Peyer's patch (tissue), 4 donors: Measurements from ENCODE around the gene KCNE1. TPM values are rescaled to one million over a fixed set of nuclear protein-coding genes. Genes with fewer than 3 reads are reported as not detected.

Experiments
- DNase-seq, 3 donors: peaks; one replicate each; pipeline ENCODE4 v3.0.0-alpha.2; 2017 to 2019
- H3K27ac ChIP-seq, 4 donors: fragments of 200-600 bp; sonication (generic); one replicate each; pipeline ENCODE4 v1.5.1; 2016 to 2019
- H3K27me3 ChIP-seq, 2 donors: fragments of 200-600 bp; sonication (generic); one replicate each; pipeline ENCODE4 v1.5.1; 2019
- H3K36me3 ChIP-seq, 3 donors: fragments of 200-600 bp; sonication (generic); one replicate each; pipeline ENCODE4 v1.5.1; 2016 to 2019
- H3K4me1 ChIP-seq, 4 donors: fragments of 200-600 bp; sonication (generic); one replicate each; pipeline ENCODE4 v1.5.1; 2016 to 2019
- H3K4me3 ChIP-seq, 4 donors: fragments of 200-600 bp; sonication (generic); 1 replicate in 3 of 4; 2 replicates in 1 of 4; pipeline ENCODE4 v1.5.1; 2016 to 2019; ENCODE audit warnings: mild to moderate bottlenecking in 1 of 4
- H3K9me3 ChIP-seq, 4 donors: fragments of 200-600 bp; sonication (generic); one replicate each; pipeline ENCODE4 v1.5.1; 2016 to 2019; ENCODE audit warnings: mild to moderate bottlenecking in 1 of 4
- POLR2A ChIP-seq, 2 donors: fragments of 450-650 bp; IDR thresholded peaks; one replicate each; pipeline ENCODE4 v1.5.1; 2017; ENCODE audit warnings: antibody characterized with exemption in 2 of 2, mild to moderate bottlenecking in 2 of 2, moderate library complexity in 2 of 2
- total RNA-seq, 4 donors: library from RNA; depleted of rRNA; stranded (reverse); fragments of >200 nt; gene quantifications; one replicate each; pipeline ENCODE4 v1.1.0, GENCODE V29; 2016
- TF ChIP-seq, protein P1 (sequence below), 6 experiments: fragments of 450-650 bp in 4 of 6; fragments of 200-600 bp in 2 of 6; sonication (generic) in 1 of 6; IDR thresholded peaks; one replicate each; pipeline ENCODE4 v1.5.1; 2017 to 2019; ENCODE audit warnings: antibody characterized with exemption in 6 of 6, mild to moderate bottlenecking in 3 of 6, moderate library complexity in 1 of 6

Gene KCNE1
- total RNA-seq, 4 donors from 2014 or later: 0.70 to 3.8 (median 1.7) TPM

DNA sequence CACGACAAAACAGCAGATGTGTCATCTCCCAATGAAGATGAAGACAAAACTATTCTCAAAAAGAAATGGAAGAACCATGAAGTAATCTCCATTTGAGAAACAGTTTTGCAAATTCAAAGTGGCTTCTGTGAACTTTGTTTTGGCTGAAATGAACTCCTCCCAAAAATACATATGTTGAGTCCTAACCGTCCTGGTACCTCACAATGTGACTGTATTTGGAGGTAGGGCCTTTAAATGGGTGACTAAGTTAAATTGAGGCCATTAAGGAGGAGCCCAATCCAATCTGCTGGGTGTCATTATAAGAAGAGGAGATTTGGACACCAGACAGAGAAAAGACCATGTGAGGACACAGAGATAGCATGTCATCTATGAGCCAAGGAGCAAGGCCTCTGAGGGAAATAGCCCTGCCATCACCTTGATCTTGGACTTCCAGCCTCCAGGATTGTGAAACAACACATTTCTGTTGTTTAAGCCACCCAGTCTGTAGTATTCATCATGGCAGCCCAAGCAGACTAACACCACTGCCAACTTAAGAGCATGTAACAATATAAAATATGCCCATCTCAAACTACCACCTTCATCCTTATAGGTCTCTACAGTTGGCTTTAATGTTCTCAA is 38.3 kb upstream of the KCNE1 start:
- no peak for TF ChIP-seq POLR2A (IDR thresholded peaks at IDR 0.05)
- TF ChIP-seq, protein P1, sequence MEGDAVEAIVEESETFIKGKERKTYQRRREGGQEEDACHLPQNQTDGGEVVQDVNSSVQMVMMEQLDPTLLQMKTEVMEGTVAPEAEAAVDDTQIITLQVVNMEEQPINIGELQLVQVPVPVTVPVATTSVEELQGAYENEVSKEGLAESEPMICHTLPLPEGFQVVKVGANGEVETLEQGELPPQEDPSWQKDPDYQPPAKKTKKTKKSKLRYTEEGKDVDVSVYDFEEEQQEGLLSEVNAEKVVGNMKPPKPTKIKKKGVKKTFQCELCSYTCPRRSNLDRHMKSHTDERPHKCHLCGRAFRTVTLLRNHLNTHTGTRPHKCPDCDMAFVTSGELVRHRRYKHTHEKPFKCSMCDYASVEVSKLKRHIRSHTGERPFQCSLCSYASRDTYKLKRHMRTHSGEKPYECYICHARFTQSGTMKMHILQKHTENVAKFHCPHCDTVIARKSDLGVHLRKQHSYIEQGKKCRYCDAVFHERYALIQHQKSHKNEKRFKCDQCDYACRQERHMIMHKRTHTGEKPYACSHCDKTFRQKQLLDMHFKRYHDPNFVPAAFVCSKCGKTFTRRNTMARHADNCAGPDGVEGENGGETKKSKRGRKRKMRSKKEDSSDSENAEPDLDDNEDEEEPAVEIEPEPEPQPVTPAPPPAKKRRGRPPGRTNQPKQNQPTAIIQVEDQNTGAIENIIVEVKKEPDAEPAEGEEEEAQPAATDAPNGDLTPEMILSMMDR (IDR thresholded peaks at IDR 0.05): no peak
- no peaks in the 10 kb centered on the region for H3K36me3 ChIP-seq
- H3K4me3 ChIP-seq: no peak overlapping the region
- peaks cover 0 to 26% (median 0%) of the 10 kb centered on the region in 4 donors for H3K4me1 ChIP-seq
- DNase-seq: no peak
- H3K27me3 ChIP-seq: no peaks in the 10 kb centered on the region
- H3K9me3 ChIP-seq: no peaks in the 10 kb centered on the region
- H3K27ac ChIP-seq: no peak overlapping the region

DNA sequence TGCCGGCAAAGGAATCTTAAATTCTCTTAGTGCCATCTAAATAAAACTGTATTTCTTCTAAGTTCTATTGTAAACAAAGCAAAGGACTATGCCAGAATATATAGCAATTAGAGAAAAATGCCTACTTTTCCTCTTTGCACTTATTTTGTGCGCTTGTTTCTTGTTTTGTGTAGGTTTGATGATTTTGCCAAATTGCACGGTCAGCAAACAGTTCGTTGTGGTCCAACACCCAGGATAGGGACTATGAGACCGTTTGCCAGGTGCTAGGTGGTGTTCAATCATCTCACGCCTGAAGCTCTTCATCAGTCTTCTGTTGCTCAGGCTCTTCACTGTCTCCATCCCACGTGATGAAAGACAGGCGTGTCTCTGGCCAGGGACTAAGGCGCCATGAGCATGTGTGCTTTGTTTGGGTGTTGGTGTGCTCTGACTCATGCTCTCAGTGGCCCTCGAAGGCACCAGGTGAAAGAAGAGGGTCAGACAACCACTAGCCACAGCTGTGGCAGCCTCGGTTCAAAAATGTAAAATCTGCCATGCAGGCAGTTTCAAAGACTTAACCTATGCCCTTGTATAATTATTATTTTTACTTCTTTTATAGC is 36.9 kb upstream of the KCNE1 start:
- H3K27ac ChIP-seq: no peak overlapping the region
- no peak for DNase-seq
- no peaks in the 10 kb centered on the region for H3K9me3 ChIP-seq
- H3K4me1 ChIP-seq: peaks cover 0 to 40% (median under 1%) of the 10 kb centered on the region in 4 donors
- TF ChIP-seq, protein P1 (IDR thresholded peaks at IDR 0.05): no peak
- TF ChIP-seq POLR2A (IDR thresholded peaks at IDR 0.05): no peak
- H3K4me3 ChIP-seq: no peak overlapping the region
- no peaks in the 10 kb centered on the region for H3K27me3 ChIP-seq
- no peaks in the 10 kb centered on the region for H3K36me3 ChIP-seq

DNA sequence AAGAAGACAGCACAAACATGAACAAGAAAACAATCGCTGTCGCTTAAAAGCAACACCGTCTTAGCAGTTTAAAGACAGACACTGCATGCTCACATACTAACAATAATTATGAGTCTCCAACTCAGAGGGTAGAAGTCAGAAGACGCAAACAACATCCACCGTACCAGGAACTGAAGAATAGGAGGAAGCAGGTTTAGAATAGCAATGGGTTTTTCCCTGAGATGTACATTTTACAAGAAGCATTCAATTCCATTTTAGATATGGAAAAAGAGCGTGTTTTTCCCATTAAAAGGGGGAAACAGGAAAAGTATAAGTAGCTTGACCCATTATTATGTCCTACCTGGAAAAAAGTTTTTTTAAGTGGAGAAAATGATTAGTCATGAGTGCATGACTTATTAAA is 34.5 kb upstream of the KCNE1 start:
- H3K27ac ChIP-seq: no peak overlapping the region
- DNase-seq: no peak
- H3K4me1 ChIP-seq: peaks cover 0 to 27% (median 1%) of the 10 kb centered on the region in 4 donors
- H3K36me3 ChIP-seq: no peaks in the 10 kb centered on the region
- no peaks in the 10 kb centered on the region for H3K27me3 ChIP-seq
- TF ChIP-seq POLR2A (IDR thresholded peaks at IDR 0.05): no peak
- TF ChIP-seq, protein P1 (IDR thresholded peaks at IDR 0.05): no peak
- no peak overlapping the region for H3K4me3 ChIP-seq
- no peaks in the 10 kb centered on the region for H3K9me3 ChIP-seq

DNA sequence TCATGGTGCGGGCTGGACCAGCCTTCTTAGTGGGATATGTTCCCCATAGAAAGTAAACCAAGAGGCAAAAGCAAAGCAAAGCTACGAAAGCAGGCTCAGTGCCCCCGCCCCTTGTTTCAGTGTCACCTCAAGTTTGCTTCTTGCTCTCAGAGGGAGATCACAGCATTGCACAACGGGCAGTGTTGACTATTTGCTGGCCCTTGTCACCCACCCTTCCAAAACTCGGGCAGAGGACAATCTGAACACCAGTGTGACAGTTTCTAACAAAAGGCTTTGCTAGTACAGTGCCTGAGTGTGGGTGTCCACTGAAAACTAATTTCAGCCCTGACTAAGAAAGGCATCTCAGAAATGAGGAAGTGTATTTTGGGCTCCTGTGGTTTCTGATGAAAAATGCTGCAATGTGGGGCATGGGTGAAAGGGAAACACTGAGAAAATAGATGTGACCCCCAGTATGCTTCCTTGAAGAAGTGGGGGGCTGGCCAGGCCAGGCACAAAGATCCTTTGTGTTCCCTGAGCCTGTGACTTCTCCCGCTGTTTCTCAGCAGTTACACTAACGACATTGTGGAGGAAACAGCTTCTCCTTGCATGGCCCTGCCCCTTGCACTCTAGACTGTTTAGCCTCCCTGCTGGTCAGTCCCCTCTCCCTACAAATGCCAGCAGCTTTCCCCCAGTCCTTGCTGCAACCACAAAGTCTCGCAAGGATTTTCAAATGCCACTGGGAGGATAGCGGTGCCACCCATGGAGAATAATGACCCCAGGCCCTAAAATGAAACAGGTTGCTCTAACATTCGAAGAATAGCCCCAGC is 33.3 kb upstream of the KCNE1 start:
- H3K4me3 ChIP-seq: no peak overlapping the region
- no peaks in the 10 kb centered on the region for H3K27me3 ChIP-seq
- no peak for DNase-seq
- H3K9me3 ChIP-seq: no peaks in the 10 kb centered on the region
- TF ChIP-seq, protein P1 (IDR thresholded peaks at IDR 0.05): no peak
- no peak for TF ChIP-seq POLR2A (IDR thresholded peaks at IDR 0.05)
- peak overlapping the region; percentile 11 to 79 (median 44) for H3K27ac ChIP-seq
- peaks cover 0 to 27% (median 1%) of the 10 kb centered on the region in 4 donors for H3K4me1 ChIP-seq
- H3K36me3 ChIP-seq: no peaks in the 10 kb centered on the region

DNA sequence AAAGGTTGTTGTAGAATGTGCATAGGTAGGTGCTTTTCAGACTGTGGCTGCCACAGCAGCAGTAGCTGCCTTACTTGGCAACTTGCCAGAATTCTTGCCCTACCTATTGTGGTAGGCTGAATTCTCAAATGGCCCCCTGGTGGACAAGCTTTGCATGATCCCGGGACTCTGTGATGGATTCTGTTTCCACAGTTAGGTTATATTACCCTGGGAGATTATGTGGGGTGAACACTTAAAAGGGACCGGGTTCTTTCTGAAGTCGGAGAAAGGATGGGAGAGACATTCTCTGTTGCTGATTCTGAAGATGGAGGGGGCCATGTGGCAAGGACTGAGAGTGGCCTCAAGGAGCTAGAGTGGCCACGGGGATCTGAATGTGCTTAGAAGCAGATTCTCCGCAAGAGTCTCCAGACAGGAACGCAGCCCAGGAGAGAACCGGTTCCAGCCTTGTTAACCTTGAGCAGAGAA is 32.1 kb upstream of the KCNE1 start:
- TF ChIP-seq POLR2A (IDR thresholded peaks at IDR 0.05): no peak
- TF ChIP-seq, protein P1 (IDR thresholded peaks at IDR 0.05): peak in 5 of 6 experiments; percentile 11 to 87 (median 79)
- no peaks in the 10 kb centered on the region for H3K27me3 ChIP-seq
- H3K9me3 ChIP-seq: no peaks in the 10 kb centered on the region
- peak; percentile 35 to 89 (median 72) for DNase-seq
- no peak overlapping the region for H3K4me3 ChIP-seq
- H3K36me3 ChIP-seq: no peaks in the 10 kb centered on the region
- no peak overlapping the region for H3K27ac ChIP-seq
- peaks cover 0 to 27% (median 1%) of the 10 kb centered on the region in 4 donors for H3K4me1 ChIP-seq
